Colonic mucosa (tissue), 4 donors: Measurements from ENCODE around the gene PTMA. TPM values are rescaled to one million over a fixed set of nuclear protein-coding genes. Genes with fewer than 3 reads are reported as not detected.
A peak's percentile ranks its signal among the peaks of the same experiment; 100 is the strongest.

Source experiments
- DNase-seq: peaks from one replicate; pipeline ENCODE4 v3.0.0-alpha.2; 2020
- H3K27ac ChIP-seq: fragments of 200-600 bp; one replicate; pipeline ENCODE4 v1.8.0; 2021
- H3K27me3 ChIP-seq: fragments of 200-600 bp; one replicate; pipeline ENCODE4 v1.8.0; 2021
- H3K36me3 ChIP-seq: fragments of 200-600 bp; one replicate; pipeline ENCODE4 v1.8.0; 2021
- H3K4me1 ChIP-seq: fragments of 200-600 bp; one replicate; pipeline ENCODE4 v1.8.0; 2021; ENCODE audit warnings: mild to moderate bottlenecking
- H3K4me3 ChIP-seq: fragments of 200-600 bp; one replicate; pipeline ENCODE4 v1.8.0; 2021
- H3K9ac ChIP-seq, 2 donors: one replicate each; pipeline ENCODE4 v1.7.0; 2013; ENCODE audit warnings: control low read depth in 2 of 2, low read depth in 2 of 2, low read length in 2 of 2
- H3K9me3 ChIP-seq: fragments of 200-600 bp; one replicate; pipeline ENCODE4 v1.8.0; 2021
- intact Hi-C: fragments of 100-400 bp; cut with DNase I; formaldehyde crosslinking; loops from one replicate; pipeline ENCODE4 v1.14.1; 2022
- total RNA-seq, 2 donors: library from RNA; stranded (reverse); fragmentation: NEBNext Ultra II Directional in 1 of 2; extraction: Animal tissue kit (Norgen Biotek cat#: 25700) in 1 of 2; gene quantifications; one replicate each; pipeline ENCODE4 v1.2.1, GENCODE V29; 2021
- TF ChIP-seq, protein P1 (sequence below): fragments of 200-600 bp; IDR thresholded peaks from one replicate; pipeline ENCODE4 v1.8.0; 2022; ENCODE audit warnings: antibody characterized with exemption, mild to moderate bottlenecking
- donor health status: healthy.
- donor health status: DM: no; HTN: no; CAD: no.
- donor health status: DM: no; HTN: no; CAD: no.

The PTMA gene
- total RNA-seq, 2 donors from 2014 or later: 1,195 to 1,836 TPM

DNA sequence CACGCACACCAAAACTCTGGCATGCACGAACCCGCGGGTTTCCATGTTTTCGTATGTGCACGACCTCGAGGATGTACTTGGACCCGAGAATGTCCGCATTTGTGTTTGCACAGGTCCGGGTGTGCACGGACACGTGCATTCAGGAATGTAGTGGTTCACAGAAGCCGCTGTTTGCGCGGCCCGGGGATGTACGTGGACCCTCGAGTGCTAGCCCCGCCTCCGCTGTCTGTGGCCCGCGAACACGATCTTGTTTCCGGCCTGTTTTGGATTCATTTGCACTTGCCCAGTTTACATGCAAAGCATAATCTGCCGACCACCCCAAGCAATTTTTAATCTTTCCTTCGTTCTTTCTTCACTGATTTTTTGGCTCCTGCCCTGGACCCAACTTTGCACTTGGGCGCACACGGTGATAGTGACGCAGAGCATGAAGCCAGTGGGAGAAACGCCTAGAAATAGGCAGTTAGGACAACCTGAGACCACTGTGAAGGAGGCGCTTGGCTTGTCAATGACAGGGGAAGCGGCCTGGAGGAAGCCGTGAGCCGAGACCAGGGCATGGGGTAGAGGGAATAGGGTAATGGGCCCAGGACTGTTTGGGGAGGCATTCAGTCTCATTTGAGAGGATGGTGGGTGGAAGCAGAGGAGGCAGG lies 45.4 kb upstream of the PTMA start:
- no peak for DNase-seq
- Histone ChIP-seq H3K9ac (peak overlapping the region; percentile 45 to 68), H3K9me3 (no peaks in the 10 kb centered on the region), H3K27ac (peak overlapping the region; percentile 91), H3K4me3 (peak overlapping the region; percentile 24), H3K36me3 (no peaks in the 10 kb centered on the region), H3K4me1 (peaks cover 11% of the 10 kb centered on the region), H3K27me3 (no peaks in the 10 kb centered on the region)
- intact Hi-C loops: no loop called here
- TF ChIP-seq, protein P1, sequence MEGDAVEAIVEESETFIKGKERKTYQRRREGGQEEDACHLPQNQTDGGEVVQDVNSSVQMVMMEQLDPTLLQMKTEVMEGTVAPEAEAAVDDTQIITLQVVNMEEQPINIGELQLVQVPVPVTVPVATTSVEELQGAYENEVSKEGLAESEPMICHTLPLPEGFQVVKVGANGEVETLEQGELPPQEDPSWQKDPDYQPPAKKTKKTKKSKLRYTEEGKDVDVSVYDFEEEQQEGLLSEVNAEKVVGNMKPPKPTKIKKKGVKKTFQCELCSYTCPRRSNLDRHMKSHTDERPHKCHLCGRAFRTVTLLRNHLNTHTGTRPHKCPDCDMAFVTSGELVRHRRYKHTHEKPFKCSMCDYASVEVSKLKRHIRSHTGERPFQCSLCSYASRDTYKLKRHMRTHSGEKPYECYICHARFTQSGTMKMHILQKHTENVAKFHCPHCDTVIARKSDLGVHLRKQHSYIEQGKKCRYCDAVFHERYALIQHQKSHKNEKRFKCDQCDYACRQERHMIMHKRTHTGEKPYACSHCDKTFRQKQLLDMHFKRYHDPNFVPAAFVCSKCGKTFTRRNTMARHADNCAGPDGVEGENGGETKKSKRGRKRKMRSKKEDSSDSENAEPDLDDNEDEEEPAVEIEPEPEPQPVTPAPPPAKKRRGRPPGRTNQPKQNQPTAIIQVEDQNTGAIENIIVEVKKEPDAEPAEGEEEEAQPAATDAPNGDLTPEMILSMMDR: no peak

DNA sequence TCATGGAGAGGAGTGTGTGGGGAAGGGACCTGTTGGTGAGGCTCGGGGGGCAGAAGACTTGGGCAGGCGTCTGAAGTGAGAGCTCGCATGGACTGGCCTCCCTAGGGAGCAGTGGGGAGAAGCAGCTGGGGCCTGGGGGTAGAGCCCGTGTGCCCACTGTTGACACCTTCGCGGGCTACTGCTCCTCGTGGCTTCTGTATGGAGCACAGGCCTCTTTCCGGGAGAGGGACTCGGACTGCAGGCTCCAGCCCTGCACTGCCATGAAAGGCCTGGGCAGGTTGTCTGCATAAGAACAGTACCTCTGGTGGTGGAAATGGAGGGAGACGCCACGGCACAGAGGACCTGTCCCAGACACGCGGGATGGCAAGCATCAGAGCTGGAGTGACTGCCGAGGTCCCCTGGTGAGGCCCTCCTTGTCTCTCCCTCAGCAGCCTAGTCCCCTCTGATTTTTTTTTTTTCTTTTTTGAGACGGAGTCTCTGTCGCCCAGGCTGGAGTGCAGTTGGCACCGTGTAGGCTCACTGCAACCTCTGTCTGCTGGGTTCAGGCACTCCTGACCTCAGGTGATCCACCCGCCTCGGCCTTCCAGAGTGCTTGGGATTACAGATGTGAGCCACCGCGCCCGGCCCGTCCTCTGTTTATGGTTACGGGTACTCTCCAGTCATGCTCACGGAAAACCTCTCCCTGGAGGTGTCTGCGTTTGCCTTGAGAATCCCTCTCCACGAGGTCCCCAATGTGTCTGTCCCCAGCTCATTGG lies 44.7 kb upstream of the PTMA start:
- intact Hi-C loops: no loop called here
- no peak overlapping the region for H3K4me3 ChIP-seq
- H3K4me1 ChIP-seq: peaks cover 11% of the 10 kb centered on the region
- H3K36me3 ChIP-seq: no peaks in the 10 kb centered on the region
- TF ChIP-seq, protein P1: no peak
- H3K9me3 ChIP-seq: no peaks in the 10 kb centered on the region
- no peak overlapping the region for H3K9ac ChIP-seq
- no peak overlapping the region for H3K27ac ChIP-seq
- no peak for DNase-seq
- no peaks in the 10 kb centered on the region for H3K27me3 ChIP-seq

DNA sequence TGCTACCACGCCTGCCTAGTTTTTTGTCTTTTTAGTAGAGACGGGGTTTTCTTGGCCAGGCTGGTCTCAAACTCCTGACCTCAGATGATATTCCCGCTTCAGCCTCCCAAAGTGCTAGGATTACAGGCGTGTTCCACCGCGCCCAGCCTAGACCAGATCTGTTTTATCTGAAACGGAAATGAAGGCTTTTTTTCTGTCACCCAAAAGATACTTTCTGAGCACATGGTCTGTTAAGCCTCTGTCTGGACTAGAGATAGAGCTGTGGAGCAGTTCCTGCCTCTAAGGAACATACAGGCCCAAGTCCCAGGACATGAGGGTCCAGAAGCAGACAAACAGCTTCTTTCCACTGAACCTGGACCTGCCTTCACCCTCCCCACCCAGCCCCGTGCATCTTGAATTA lies 43.6 kb upstream of the PTMA start:
- TF ChIP-seq, protein P1: no peak
- DNase-seq: no peak
- Histone ChIP-seq H3K27ac (peak overlapping the region; percentile 99), H3K4me1 (peaks cover 11% of the 10 kb centered on the region), H3K27me3 (no peaks in the 10 kb centered on the region), H3K9me3 (no peaks in the 10 kb centered on the region), H3K36me3 (no peaks in the 10 kb centered on the region), H3K9ac (peak overlapping the region in 1 of 2 donors; percentile 91), H3K4me3 (no peak overlapping the region)
- intact Hi-C loops: no loop called here

DNA sequence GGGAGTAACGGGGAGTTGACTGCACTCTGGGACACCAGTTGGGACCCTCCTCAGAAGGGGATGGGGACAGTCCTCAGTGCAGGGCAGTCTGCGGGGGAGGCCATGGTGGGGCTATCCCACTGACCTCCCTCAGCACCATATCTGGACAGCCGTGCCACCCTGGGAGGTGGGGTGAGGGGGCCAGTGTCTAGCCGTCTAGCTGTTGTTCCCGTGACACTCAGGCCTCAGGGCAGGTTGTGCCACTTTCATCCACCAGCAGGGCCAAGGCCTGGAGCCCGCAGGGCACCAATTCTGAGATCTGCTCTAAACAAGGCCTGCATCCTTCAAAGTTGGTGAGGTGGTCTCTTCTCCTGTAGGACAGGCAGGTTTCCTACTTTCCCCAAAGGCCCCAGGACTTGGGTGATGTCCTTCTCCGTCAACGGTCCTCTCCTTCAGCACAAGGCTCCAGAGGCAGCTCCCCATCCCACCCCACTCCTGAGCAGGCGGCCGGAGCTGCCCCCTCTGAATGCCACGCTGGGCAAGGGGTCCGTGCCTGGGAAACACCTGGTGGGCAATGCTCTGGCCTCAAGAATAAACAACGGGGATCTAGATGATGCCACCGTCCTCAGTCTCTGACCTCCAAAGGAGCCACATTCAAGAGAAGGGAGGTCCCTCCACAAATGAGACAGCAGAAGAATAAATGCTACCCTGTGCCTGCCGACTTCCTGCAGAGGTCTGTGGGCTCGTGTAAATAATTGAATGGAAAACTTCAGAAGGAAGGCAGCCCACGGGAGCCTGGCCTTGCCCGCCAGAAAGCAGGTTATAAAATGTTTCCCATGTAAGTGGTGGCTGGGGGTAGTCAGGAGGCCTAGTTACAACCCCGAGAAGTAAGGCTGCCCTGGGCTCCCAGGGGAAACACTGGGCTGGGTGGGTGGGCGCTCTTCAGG lies 42.8 kb upstream of the PTMA start:
- no peaks in the 10 kb centered on the region for H3K27me3 ChIP-seq
- TF ChIP-seq, protein P1: no peak
- H3K9ac ChIP-seq: peak overlapping the region; percentile 78 to 91
- peak overlapping the region; percentile 99 for H3K27ac ChIP-seq
- H3K9me3 ChIP-seq: no peaks in the 10 kb centered on the region
- intact Hi-C loops: no loop called here
- H3K36me3 ChIP-seq: no peaks in the 10 kb centered on the region
- H3K4me1 ChIP-seq: peaks cover 11% of the 10 kb centered on the region
- no peak for DNase-seq
- H3K4me3 ChIP-seq: peak overlapping the region; percentile 32
